Effector memory CD8-positive, alpha-beta T cell (primary cell): ENCODE data around the gene PPM1A.
A peak's percentile ranks its signal among the peaks of the same experiment; 100 is the strongest.

Experiments
- ATAC-seq: fragments of 150-1000 bp; cut with Tn5 transposase; replicated peaks from 2 replicates; pipeline ENCODE4 v1.10.0; 2021; ENCODE audit warnings: mild to moderate bottlenecking, moderate library complexity
- DNase-seq, 3 experiments: peaks; one replicate each; pipeline ENCODE4 v3.0.0; 2021
- H3K27ac Mint-ChIP-seq, 2 donors: one replicate each; pipeline ENCODE4 v1.8.0; 2022; ENCODE audit warnings: mild to moderate bottlenecking in 2 of 2, mixed read lengths in 2 of 2, moderate library complexity in 2 of 2
- H3K27me3 Mint-ChIP-seq, 2 donors: one replicate each; pipeline ENCODE4 v1.8.0; 2022; ENCODE audit warnings: mixed read lengths in 2 of 2
- H3K36me3 Mint-ChIP-seq: one replicate; pipeline ENCODE4 v1.8.0; 2022; ENCODE audit warnings: mild to moderate bottlenecking, moderate library complexity, mixed read lengths; ENCODE audit not compliant: insufficient read depth
- H3K4me1 Mint-ChIP-seq, 2 donors: one replicate each; pipeline ENCODE4 v1.8.0; 2022; ENCODE audit warnings: low read depth in 2 of 2, mixed read lengths in 2 of 2
- H3K4me3 Mint-ChIP-seq, 2 donors: one replicate each; pipeline ENCODE4 v1.8.0; 2022; ENCODE audit warnings: mild to moderate bottlenecking in 2 of 2, mixed read lengths in 2 of 2, moderate library complexity in 2 of 2
- H3K9me3 Mint-ChIP-seq, 2 donors: one replicate each; pipeline ENCODE4 v1.8.0; 2022; ENCODE audit warnings: mixed read lengths in 2 of 2

The PPM1A gene

DNA sequence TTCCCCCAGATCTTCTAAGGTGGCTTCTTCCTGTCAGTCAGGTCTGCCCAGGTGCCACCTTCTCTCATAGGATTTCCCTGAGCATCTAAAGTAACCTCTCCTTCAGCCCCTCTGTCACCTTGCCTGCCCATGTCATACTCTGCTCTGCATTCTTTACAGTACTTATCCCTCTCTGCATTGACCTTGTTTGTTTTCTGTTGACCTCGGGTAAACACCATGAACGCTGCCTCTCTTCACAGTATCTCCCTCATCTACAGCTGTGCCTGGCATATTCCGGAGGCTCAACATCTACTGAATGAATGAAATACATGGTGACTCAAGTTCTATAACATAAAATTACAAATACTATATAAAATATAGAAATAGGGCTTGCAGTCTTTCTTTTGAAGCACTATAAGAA is 10.1 kb upstream of the PPM1A start:
- ATAC-seq (no peak), DNase-seq (no peak)
- Mint-ChIP-seq H3K36me3 (no peaks in the 10 kb centered on the region), H3K27me3 (peaks cover 0 to 15% of the 10 kb centered on the region in 2 donors), H3K4me3 (no peak overlapping the region), H3K4me1 (no peaks in the 10 kb centered on the region), H3K27ac (no peak overlapping the region), H3K9me3 (no peaks in the 10 kb centered on the region)

DNA sequence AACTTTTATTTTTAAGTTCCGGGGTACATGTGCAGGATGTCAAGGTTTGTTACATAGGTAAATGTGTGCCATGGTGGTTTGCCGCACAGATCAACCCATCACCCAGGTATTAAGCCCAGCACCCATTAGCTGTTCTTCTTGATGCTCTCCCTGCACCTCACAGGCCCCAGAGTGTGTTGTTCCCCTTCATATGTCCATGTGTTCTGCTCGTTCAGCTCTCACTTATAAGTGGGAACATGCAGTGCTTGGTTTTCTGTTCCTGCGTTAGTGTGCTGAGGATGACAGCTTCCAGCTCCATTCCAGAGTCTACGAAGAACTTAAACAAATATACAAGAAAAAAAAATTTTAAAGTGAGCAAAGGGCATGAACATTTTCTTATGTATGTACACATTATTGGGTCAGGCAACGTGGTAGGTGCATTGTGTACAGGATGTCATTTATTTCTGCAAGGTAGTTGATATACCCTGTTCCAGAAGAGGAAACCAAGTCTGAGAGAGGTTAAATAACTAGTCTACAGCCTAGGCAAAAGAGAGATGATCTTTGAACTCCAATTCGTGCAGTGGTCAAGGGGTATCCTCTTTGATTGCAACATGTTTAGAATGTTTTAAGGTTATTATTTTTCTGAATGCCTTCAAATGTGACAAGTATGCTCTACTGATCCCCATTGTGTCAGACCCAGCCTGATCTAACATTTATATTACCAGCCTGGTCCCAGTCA is 8.7 kb upstream of the PPM1A start:
- DNase-seq (no peak), ATAC-seq (no peak)
- Mint-ChIP-seq H3K27me3 (peaks cover 0 to 15% of the 10 kb centered on the region in 2 donors), H3K27ac (no peak overlapping the region), H3K4me1 (no peaks in the 10 kb centered on the region), H3K4me3 (no peak overlapping the region), H3K9me3 (no peaks in the 10 kb centered on the region), H3K36me3 (no peaks in the 10 kb centered on the region)

DNA sequence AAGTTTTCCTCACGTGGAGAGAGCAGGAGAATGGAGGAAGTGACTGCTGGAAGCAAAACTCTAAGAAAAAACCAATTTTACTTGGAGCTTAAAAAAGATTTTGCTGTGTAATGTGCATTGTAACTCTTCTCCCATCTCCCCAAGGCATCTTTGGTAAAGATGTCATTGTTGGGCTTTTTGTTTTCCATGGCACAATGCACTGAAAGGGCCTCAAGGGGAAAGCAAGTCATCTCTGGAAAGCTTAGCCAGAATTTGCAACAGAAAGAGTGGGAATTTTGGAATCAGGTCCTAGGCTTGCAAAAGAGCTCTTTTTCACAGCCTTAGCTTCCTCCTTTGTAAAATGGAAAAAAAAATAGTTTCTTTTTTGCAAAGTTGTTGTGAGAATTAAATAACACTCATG is 7.9 kb upstream of the PPM1A start:
- H3K27ac Mint-ChIP-seq, result no peak overlapping the region
- H3K27me3 Mint-ChIP-seq, result peaks cover 0 to 15% of the 10 kb centered on the region in 2 donors
- DNase-seq (no peak), ATAC-seq (no peak)
- H3K4me3 Mint-ChIP-seq, result no peak overlapping the region
- H3K36me3 Mint-ChIP-seq, result no peaks in the 10 kb centered on the region
- no peaks in the 10 kb centered on the region for H3K9me3 Mint-ChIP-seq
- H3K4me1 Mint-ChIP-seq, result no peaks in the 10 kb centered on the region

GRCh38 chr14:60242429-60242828 is 6.6 kb upstream of the PPM1A start:
- Mint-ChIP-seq H3K4me3 (no peak overlapping the region), H3K27ac (no peak overlapping the region)

GRCh38 chr14:60245380-60246177 is 3.4 kb upstream of the PPM1A start:
- Mint-ChIP-seq H3K9me3 (no peaks in the 10 kb centered on the region), H3K4me1 (peaks cover 12 to 25% of the 10 kb centered on the region in 2 donors), H3K4me3 (no peak overlapping the region), H3K27ac (peak overlapping the region; percentile 2 to 12), H3K36me3 (peaks cover 27% of the 10 kb centered on the region), H3K27me3 (peaks cover 0 to 3% of the 10 kb centered on the region in 2 donors)
- ATAC-seq, result no peak
- DNase-seq, result no peak

More at GRCh38 chr14:60242429-60242828, 6.6 kb upstream of the PPM1A start:
- peaks cover 0 to 6% of the 10 kb centered on the region in 2 donors for H3K4me1 Mint-ChIP-seq
- DNase-seq, result no peak
- peaks cover 0 to 15% of the 10 kb centered on the region in 2 donors for H3K27me3 Mint-ChIP-seq
- H3K9me3 Mint-ChIP-seq, result no peaks in the 10 kb centered on the region
- ATAC-seq, result no peak
- peaks cover 7% of the 10 kb centered on the region for H3K36me3 Mint-ChIP-seq

- Mint-ChIP-seq H3K36me3 (peaks cover 27% of the 10 kb centered on the region), H3K27me3 (no peaks in the 10 kb centered on the region), H3K4me3 (peak overlapping the region; percentile 85 to 97), H3K27ac (peak overlapping the region; percentile 96 to 100), H3K9me3 (no peaks in the 10 kb centered on the region), H3K4me1 (peaks cover 22 to 49% of the 10 kb centered on the region in 2 donors)
- DNase-seq (peak; percentile 63 to 67 (median 65)), ATAC-seq (peak; percentile 60)
These were observed 876 bp upstream of the PPM1A start for GRCh38 chr14:60247994-60248696.

GRCh38 chr14:60249321-60250256 is 568 bp downstream of the PPM1A start:
- Mint-ChIP-seq H3K36me3 (peaks cover 27% of the 10 kb centered on the region), H3K9me3 (no peaks in the 10 kb centered on the region), H3K27ac (peak overlapping the region; percentile 96 to 100), H3K27me3 (no peaks in the 10 kb centered on the region), H3K4me1 (peaks cover 26 to 57% of the 10 kb centered on the region in 2 donors), H3K4me3 (peak overlapping the region; percentile 85 to 97)
- ATAC-seq (peak; percentile 39), DNase-seq (peak; percentile 49 to 52 (median 50))

DNA sequence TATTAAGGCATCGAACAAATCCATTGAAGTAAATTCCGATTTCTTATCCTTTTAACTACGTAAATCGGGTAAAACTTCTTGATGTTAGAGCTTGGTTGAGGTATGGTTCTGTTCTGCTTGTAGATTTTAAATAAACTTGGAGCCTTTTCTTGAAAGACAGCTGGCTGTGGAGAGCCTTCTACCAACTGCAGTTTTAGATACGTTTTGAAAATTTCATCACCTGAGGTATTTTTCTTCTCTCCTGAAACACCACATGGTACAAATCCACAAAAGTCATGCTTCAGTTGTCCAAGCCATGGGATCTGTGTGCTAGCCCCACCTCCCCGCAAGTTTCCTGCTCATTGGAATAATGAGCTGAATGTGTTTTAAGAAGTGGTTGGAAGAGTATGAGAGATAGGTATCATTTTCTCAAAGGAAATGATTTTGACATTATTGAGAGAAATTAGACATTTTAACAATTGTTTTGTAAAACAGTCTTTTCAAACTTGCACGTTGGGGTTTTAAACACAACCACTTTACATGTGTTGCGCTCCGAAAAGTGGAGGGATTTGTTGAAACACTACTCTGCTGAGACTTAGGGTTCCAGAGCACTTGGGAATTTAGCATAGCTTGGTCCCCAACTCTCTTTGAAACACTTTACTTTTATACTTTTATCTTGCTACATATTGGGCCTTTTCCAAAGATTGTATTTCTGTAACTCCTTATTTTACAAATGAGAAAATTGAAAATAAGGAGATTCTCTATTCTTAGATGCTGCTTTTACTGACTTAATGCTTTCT is 1.4 kb downstream of the PPM1A start:
- peak overlapping the region; percentile 85 to 97 for H3K4me3 Mint-ChIP-seq
- no peaks in the 10 kb centered on the region for H3K9me3 Mint-ChIP-seq
- no peaks in the 10 kb centered on the region for H3K27me3 Mint-ChIP-seq
- no peak for ATAC-seq
- H3K4me1 Mint-ChIP-seq, result peaks cover 31 to 63% of the 10 kb centered on the region in 2 donors
- no peak for DNase-seq
- peak overlapping the region; percentile 47 to 78 for H3K27ac Mint-ChIP-seq
- peaks cover 30% of the 10 kb centered on the region for H3K36me3 Mint-ChIP-seq

DNA sequence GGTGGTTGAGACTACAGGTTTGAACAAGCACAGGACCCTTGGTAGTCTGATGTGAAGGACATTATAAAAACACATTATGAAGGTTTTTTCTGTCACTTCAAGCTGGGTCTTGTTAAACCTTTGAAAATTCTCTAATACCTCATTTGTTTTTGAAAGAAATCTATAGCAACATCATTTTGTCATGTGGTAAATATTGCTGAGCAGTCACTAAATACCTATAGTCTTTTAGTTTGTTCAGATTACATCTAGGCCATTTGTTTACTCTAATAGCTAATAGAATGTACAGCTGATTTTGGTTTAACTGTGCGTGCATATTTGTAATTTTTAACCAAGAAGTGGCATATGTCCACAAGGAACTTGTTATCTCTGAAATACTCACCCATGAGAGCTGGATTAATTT is 2.9 kb downstream of the PPM1A start:
- ATAC-seq (no peak), DNase-seq (no peak)
- Mint-ChIP-seq H3K4me3 (peak overlapping the region; percentile 85 to 97), H3K36me3 (peaks cover 29% of the 10 kb centered on the region), H3K9me3 (no peaks in the 10 kb centered on the region), H3K4me1 (peaks cover 40 to 71% of the 10 kb centered on the region in 2 donors), H3K27me3 (no peaks in the 10 kb centered on the region), H3K27ac (no peak overlapping the region)

DNA sequence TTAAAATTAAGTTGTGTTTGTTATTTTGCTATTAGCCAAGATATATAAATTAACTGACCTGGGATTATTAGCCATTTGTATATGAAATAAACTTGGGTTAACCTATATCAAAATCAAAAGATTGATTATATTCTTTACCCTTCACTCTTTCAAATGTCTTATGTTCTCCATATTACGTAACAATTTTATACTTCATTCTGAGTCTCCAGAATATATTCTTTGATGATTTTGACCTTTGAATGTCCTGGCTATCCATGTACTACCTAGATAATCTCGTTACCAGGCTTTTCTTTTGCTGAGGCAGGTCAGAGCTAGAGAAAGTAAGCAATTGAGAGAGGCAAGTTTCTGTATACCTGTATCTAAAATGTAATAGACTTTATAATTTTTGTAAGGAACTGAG is 3.6 kb downstream of the PPM1A start:
- Mint-ChIP-seq H3K9me3 (no peaks in the 10 kb centered on the region), H3K27me3 (no peaks in the 10 kb centered on the region), H3K4me3 (peak overlapping the region in 1 of 2 donors; percentile 97), H3K27ac (no peak overlapping the region), H3K4me1 (peaks cover 39 to 65% of the 10 kb centered on the region in 2 donors), H3K36me3 (peaks cover 24% of the 10 kb centered on the region)
- DNase-seq, result no peak
- no peak for ATAC-seq

- no peak for ATAC-seq
- Mint-ChIP-seq H3K27ac (no peak overlapping the region), H3K4me3 (no peak overlapping the region), H3K27me3 (no peaks in the 10 kb centered on the region), H3K9me3 (no peaks in the 10 kb centered on the region), H3K4me1 (peaks cover 32 to 63% of the 10 kb centered on the region in 2 donors), H3K36me3 (peaks cover 14% of the 10 kb centered on the region)
- DNase-seq, result no peak
These were observed 4.6 kb downstream of the PPM1A start for GRCh38 chr14:60253649-60254048.

- Mint-ChIP-seq H3K4me3 (no peak overlapping the region), H3K9me3 (no peaks in the 10 kb centered on the region), H3K36me3 (peaks cover 8% of the 10 kb centered on the region), H3K27me3 (no peaks in the 10 kb centered on the region), H3K27ac (no peak overlapping the region), H3K4me1 (peaks cover 34 to 65% of the 10 kb centered on the region in 2 donors)
- no peak for DNase-seq
- ATAC-seq, result no peak
These were observed 5.2 kb downstream of the PPM1A start for GRCh38 chr14:60254176-60254575.
